H9 (cell line): ENCODE data around the gene PTPN12. TPM values are rescaled to one million over a fixed set of nuclear protein-coding genes. Genes with fewer than 3 reads are reported as not detected.

Source experiments
- DNase-seq: peaks from one replicate; pipeline ENCODE4 v3.0.0-alpha.2; 2017
- H2AFZ ChIP-seq: one replicate; pipeline ENCODE4 v1.6.1; 2013; ENCODE audit warnings: mild to moderate bottlenecking, low read length, control low read depth, moderate library complexity
- H2AK5ac ChIP-seq: 2 replicates; pipeline ENCODE4 v1.6.1; 2013; ENCODE audit warnings: low read length, control low read depth, mixed read lengths; ENCODE audit not compliant: insufficient read length
- H2BK120ac ChIP-seq: one replicate; pipeline ENCODE4 v1.6.1; 2013; ENCODE audit warnings: low read depth, mild to moderate bottlenecking, low read length, control low read depth, inconsistent platforms; ENCODE audit not compliant: poor library complexity, severe bottlenecking
- H2BK12ac ChIP-seq: 2 replicates; pipeline ENCODE4 v1.6.1; 2013; ENCODE audit warnings: low read length, control low read depth, mixed read lengths, low read depth; ENCODE audit not compliant: insufficient read length
- H2BK15ac ChIP-seq: 2 replicates; pipeline ENCODE4 v1.6.1; 2013; ENCODE audit warnings: low read depth, low read length, control low read depth
- H2BK20ac ChIP-seq: one replicate; pipeline ENCODE4 v1.6.1; 2013; ENCODE audit warnings: low read depth, mild to moderate bottlenecking, low read length, control low read depth, inconsistent platforms; ENCODE audit not compliant: poor library complexity, severe bottlenecking
- H2BK5ac ChIP-seq: 2 replicates; pipeline ENCODE4 v1.6.1; 2013; ENCODE audit warnings: low read length, control low read depth, mixed read lengths; ENCODE audit not compliant: insufficient read length
- H3K14ac ChIP-seq: 2 replicates; pipeline ENCODE4 v1.6.1; 2013; ENCODE audit warnings: low read length, control low read depth; ENCODE audit not compliant: insufficient read depth
- H3K18ac ChIP-seq: 2 replicates; pipeline ENCODE4 v1.6.1; 2013; ENCODE audit warnings: low read depth, mild to moderate bottlenecking, mixed read lengths, low read length, control low read depth; ENCODE audit not compliant: insufficient read length
- H3K23ac ChIP-seq: 2 replicates; pipeline ENCODE4 v1.6.1; 2013; ENCODE audit warnings: low read length, control low read depth, mixed read lengths, low read depth; ENCODE audit not compliant: insufficient read length
- H3K23me2 ChIP-seq: 2 replicates; pipeline ENCODE4 v1.6.1; 2013; ENCODE audit warnings: low read depth, mild to moderate bottlenecking, mixed read lengths, low read length, control low read depth; ENCODE audit not compliant: insufficient read length, poor library complexity, severe bottlenecking
- H3K27ac ChIP-seq: 2 replicates; pipeline ENCODE4 v1.5.1; 2013; ENCODE audit warnings: low read length, control low read depth, mixed read lengths, low read depth; ENCODE audit not compliant: insufficient read length
- H3K27me3 ChIP-seq: 2 replicates; pipeline ENCODE4 v1.6.1; 2013; ENCODE audit warnings: low read length, control low read depth, inconsistent platforms; ENCODE audit not compliant: insufficient read depth
- H3K4ac ChIP-seq: 2 replicates; pipeline ENCODE4 v1.6.1; 2013; ENCODE audit warnings: low read depth, mild to moderate bottlenecking, control low read depth, inconsistent platforms, low read length, moderate library complexity
- H3K4me1 ChIP-seq: 2 replicates; pipeline ENCODE4 v1.6.1; 2013; ENCODE audit warnings: low read length, control low read depth, inconsistent platforms; ENCODE audit not compliant: insufficient read depth
- H3K4me2 ChIP-seq: 2 replicates; pipeline ENCODE4 v1.6.1; 2013; ENCODE audit warnings: low read length, control low read depth, mixed read lengths; ENCODE audit not compliant: insufficient read length, insufficient read depth
- H3K56ac ChIP-seq: 2 replicates; pipeline ENCODE4 v1.6.1; 2013; ENCODE audit warnings: low read depth, mild to moderate bottlenecking, mixed read lengths, low read length, control low read depth; ENCODE audit not compliant: insufficient read length
- H3K79me1 ChIP-seq: 2 replicates; pipeline ENCODE4 v1.6.1; 2013; ENCODE audit warnings: low read depth, mild to moderate bottlenecking, moderate library complexity, low read length, control low read depth, inconsistent platforms; ENCODE audit not compliant: insufficient read depth, poor library complexity, severe bottlenecking
- H3K79me2 ChIP-seq: 2 replicates; pipeline ENCODE4 v1.6.1; 2013; ENCODE audit warnings: low read length, control low read depth, inconsistent platforms; ENCODE audit not compliant: insufficient read depth
- H3K9ac ChIP-seq: 2 replicates; pipeline ENCODE4 v1.6.1; 2013; ENCODE audit warnings: low read length, control low read depth, mixed read lengths; ENCODE audit not compliant: insufficient read length; ENCODE audit errors: extremely low read depth
- H3K9me3 ChIP-seq: one replicate; pipeline ENCODE4 v1.6.1; 2013; ENCODE audit warnings: low read depth, low read length, inconsistent platforms; ENCODE audit not compliant: control insufficient read depth
- H3T11ph ChIP-seq: one replicate; pipeline ENCODE4 v1.6.1; 2013; ENCODE audit warnings: mild to moderate bottlenecking, low read length, control low read depth, inconsistent platforms
- H4K20me1 ChIP-seq: one replicate; pipeline ENCODE4 v1.6.1; 2013; ENCODE audit not compliant: control insufficient read depth, insufficient read length, insufficient read depth
- H4K5ac ChIP-seq: 2 replicates; pipeline ENCODE4 v1.6.1; 2013; ENCODE audit warnings: low read depth, mild to moderate bottlenecking, mixed read lengths, low read length, control low read depth; ENCODE audit not compliant: insufficient read length
- H4K8ac ChIP-seq: replicated peaks from 2 replicates; pipeline ENCODE4 v1.6.1; 2013; ENCODE audit warnings: low read length, control low read depth, mixed read lengths, low read depth; ENCODE audit not compliant: insufficient read length
- H4K91ac ChIP-seq: 2 replicates; pipeline ENCODE4 v1.6.1; 2013; ENCODE audit warnings: low read depth, mild to moderate bottlenecking, moderate library complexity, mixed read lengths, low read length, control low read depth; ENCODE audit not compliant: insufficient read length
- H3K27ac Mint-ChIP-seq, 3 experiments: 2 replicates in 2 of 3; 3 replicates in 1 of 3; pipeline ENCODE4 v1.8.0; 2020 to 2021; ENCODE audit warnings: mixed read lengths in 3 of 3, mild to moderate bottlenecking in 1 of 3, moderate library complexity in 1 of 3
- H3K27me3 Mint-ChIP-seq: 2 replicates; pipeline ENCODE4 v1.8.0; 2021; ENCODE audit warnings: low read depth, mild to moderate bottlenecking, moderate library complexity, mixed read lengths
- H3K36me3 Mint-ChIP-seq, 3 experiments: 2 replicates in 2 of 3; 3 replicates in 1 of 3; pipeline ENCODE4 v1.8.0; 2020 to 2021; ENCODE audit warnings: low read depth in 3 of 3, mixed read lengths in 3 of 3; ENCODE audit not compliant: insufficient read depth in 1 of 3
- H3K4me1 Mint-ChIP-seq, 2 experiments: 2 replicates each; pipeline ENCODE4 v1.8.0; 2020; ENCODE audit warnings: mixed read lengths in 2 of 2
- H3K4me3 Mint-ChIP-seq, 2 experiments: 2 replicates in 1 of 2; 3 replicates in 1 of 2; pipeline ENCODE4 v1.8.0; 2020 to 2021; ENCODE audit warnings: mild to moderate bottlenecking in 2 of 2, mixed read lengths in 2 of 2, moderate library complexity in 1 of 2
- H3K9me3 Mint-ChIP-seq, 2 experiments: 2 replicates in 1 of 2; 3 replicates in 1 of 2; pipeline ENCODE4 v1.8.0; 2020; ENCODE audit warnings: mild to moderate bottlenecking in 2 of 2, mixed read lengths in 2 of 2, moderate library complexity in 1 of 2
- total RNA-seq: library from RNA; stranded (reverse); gene quantifications from 2 replicates; pipeline ENCODE4 v1.2.1, GENCODE V29; 2021
- TF ChIP-seq, protein P1 (sequence below): fragments of 200-600 bp; sonication (generic); conservative IDR thresholded peaks from 3 replicates; pipeline ENCODE4 v1.8.0; 2021; ENCODE audit warnings: antibody characterized with exemption, mild to moderate bottlenecking

The PTPN12 gene
- total RNA-seq, 1 experiment from 2014 or later: 128 TPM

DNA sequence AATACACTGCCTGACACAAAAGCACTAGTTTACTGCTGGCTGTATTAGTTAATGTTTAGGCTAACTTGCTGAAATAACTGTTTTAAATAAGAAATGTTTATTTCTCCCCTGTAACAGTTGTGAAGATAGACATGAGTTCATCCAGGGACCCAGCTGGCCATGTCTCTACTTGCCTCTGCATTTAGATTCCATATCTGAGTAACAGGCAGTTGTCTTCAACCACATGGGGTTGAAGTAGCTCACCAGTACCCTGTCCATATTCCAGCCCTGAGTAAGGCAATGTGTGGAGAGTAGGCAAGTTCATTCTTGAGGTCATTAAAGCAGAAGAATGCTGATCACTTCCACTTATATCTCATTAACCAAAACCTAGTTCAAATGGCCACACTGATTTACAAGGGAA lies 128.1 kb downstream of the PTPN12 start:
- TF ChIP-seq, protein P1, sequence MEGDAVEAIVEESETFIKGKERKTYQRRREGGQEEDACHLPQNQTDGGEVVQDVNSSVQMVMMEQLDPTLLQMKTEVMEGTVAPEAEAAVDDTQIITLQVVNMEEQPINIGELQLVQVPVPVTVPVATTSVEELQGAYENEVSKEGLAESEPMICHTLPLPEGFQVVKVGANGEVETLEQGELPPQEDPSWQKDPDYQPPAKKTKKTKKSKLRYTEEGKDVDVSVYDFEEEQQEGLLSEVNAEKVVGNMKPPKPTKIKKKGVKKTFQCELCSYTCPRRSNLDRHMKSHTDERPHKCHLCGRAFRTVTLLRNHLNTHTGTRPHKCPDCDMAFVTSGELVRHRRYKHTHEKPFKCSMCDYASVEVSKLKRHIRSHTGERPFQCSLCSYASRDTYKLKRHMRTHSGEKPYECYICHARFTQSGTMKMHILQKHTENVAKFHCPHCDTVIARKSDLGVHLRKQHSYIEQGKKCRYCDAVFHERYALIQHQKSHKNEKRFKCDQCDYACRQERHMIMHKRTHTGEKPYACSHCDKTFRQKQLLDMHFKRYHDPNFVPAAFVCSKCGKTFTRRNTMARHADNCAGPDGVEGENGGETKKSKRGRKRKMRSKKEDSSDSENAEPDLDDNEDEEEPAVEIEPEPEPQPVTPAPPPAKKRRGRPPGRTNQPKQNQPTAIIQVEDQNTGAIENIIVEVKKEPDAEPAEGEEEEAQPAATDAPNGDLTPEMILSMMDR: no peak
- Mint-ChIP-seq H3K36me3 (peaks cover 0 to 4% (median 0%) of the 10 kb centered on the region in 3 experiments; a peak in 4 of 7 replicates), H3K4me1 (peaks cover 4 to 6% of the 10 kb centered on the region in 2 experiments), H3K9me3 (no peaks in the 10 kb centered on the region; a peak in 2 of 5 replicates), H3K27ac (peak overlapping the region in 2 of 3 experiments; percentile 42 to 84; a peak in 2 of 7 replicates), H3K27me3 (no peaks in the 10 kb centered on the region), H3K4me3 (no peak overlapping the region)
- no peak overlapping the region for H2BK12ac ChIP-seq
- no peak overlapping the region for H3K56ac ChIP-seq
- H4K8ac ChIP-seq: no peak overlapping the region
- no peak overlapping the region for H3K27ac ChIP-seq
- no peak overlapping the region for H2AFZ ChIP-seq
- no peaks in the 10 kb centered on the region for H3K79me2 ChIP-seq
- H4K91ac ChIP-seq: no peak overlapping the region
- H3K9me3 ChIP-seq: no peaks in the 10 kb centered on the region
- H3K14ac ChIP-seq: no peak overlapping the region
- H2BK20ac ChIP-seq: no peak overlapping the region
- no peak overlapping the region for H2BK15ac ChIP-seq
- H4K5ac ChIP-seq: no peak overlapping the region
- no peaks in the 10 kb centered on the region for H3K23me2 ChIP-seq
- H2BK5ac ChIP-seq: no peak overlapping the region
- H3K27me3 ChIP-seq: no peaks in the 10 kb centered on the region
- no peak overlapping the region for H3T11ph ChIP-seq
- no peaks in the 10 kb centered on the region for H3K4me1 ChIP-seq
- no peak for DNase-seq
- H2BK120ac ChIP-seq: no peak overlapping the region
- no peak overlapping the region for H3K23ac ChIP-seq
- no peaks in the 10 kb centered on the region for H3K79me1 ChIP-seq
- H3K9ac ChIP-seq: no peak overlapping the region
- no peak overlapping the region for H2AK5ac ChIP-seq
- no peak overlapping the region for H3K4me2 ChIP-seq
- no peak overlapping the region for H3K18ac ChIP-seq
- no peaks in the 10 kb centered on the region for H4K20me1 ChIP-seq
- H3K4ac ChIP-seq: no peak overlapping the region
